CD14-positive monocyte (primary cell): Measurements from ENCODE around the gene GRIA3. TPM values are rescaled to one million over a fixed set of nuclear protein-coding genes. Genes with fewer than 3 reads are reported as not detected.
A peak's percentile ranks its signal among the peaks of the same experiment; 100 is the strongest.

ENCODE experiments used
- DNase-seq, 3 donors: peaks; one replicate each; pipeline ENCODE4 v3.0.0-alpha.2; 2011 to 2022
- H2AFZ ChIP-seq: 2 replicates; pipeline ENCODE4 v1.6.0; 2012; ENCODE audit warnings: mild to moderate bottlenecking, low read depth, low read length, inconsistent platforms; ENCODE audit not compliant: insufficient read depth, poor library complexity, severe bottlenecking
- H3K27ac ChIP-seq, 2 donors: 1 replicate in 1 of 2; 2 replicates in 1 of 2; pipeline ENCODE4 v1.5.1; 2012 to 2013; ENCODE audit warnings: low read length in 2 of 2, control low read depth in 1 of 2, inconsistent platforms in 1 of 2, low read depth in 1 of 2, mild to moderate bottlenecking in 1 of 2
- H3K27me3 ChIP-seq, 2 donors: one replicate each; pipeline versions ENCODE4 v1.6.0 to v1.6.1; 2011 to 2013; ENCODE audit warnings: low read length in 2 of 2; ENCODE audit not compliant: control insufficient read depth in 2 of 2, insufficient read depth in 2 of 2
- H3K36me3 ChIP-seq, 2 donors: replicated peaks in 1 of 2; 1 replicate in 1 of 2; 2 replicates in 1 of 2; pipeline versions ENCODE4 v1.5.1 to v1.6.1; 2012 to 2013; ENCODE audit warnings: low read length in 2 of 2, control low read depth in 1 of 2, inconsistent platforms in 1 of 2, mild to moderate bottlenecking in 1 of 2; ENCODE audit not compliant: insufficient read depth in 2 of 2, control insufficient read depth in 1 of 2
- H3K4me1 ChIP-seq, 2 donors: 1 replicate in 1 of 2; 2 replicates in 1 of 2; pipeline versions ENCODE4 v1.5.1 to v1.6.1; 2012 to 2013; ENCODE audit warnings: low read length in 2 of 2, control low read depth in 1 of 2, inconsistent platforms in 1 of 2, mild to moderate bottlenecking in 1 of 2, moderate library complexity in 1 of 2; ENCODE audit not compliant: insufficient read depth in 2 of 2, control insufficient read depth in 1 of 2
- H3K4me2 ChIP-seq: replicated peaks from 2 replicates; pipeline ENCODE3; 2012; ENCODE audit warnings: low read length, moderate library complexity, mild to moderate bottlenecking; ENCODE audit not compliant: poor library complexity, severe bottlenecking; ENCODE audit errors: extremely low read depth
- H3K4me3 ChIP-seq, 3 experiments: fragments of 200-600 bp in 1 of 3; sonication (generic) in 1 of 3; replicated peaks in 1 of 3; 1 replicate in 2 of 3; 2 replicates in 1 of 3; pipeline ENCODE4 v1.5.1; 2011 to 2013; ENCODE audit warnings: low read length in 3 of 3, mild to moderate bottlenecking in 3 of 3, control low read depth in 2 of 3, low read depth in 2 of 3, inconsistent platforms in 1 of 3, moderate library complexity in 1 of 3
- H3K79me2 ChIP-seq: 2 replicates; pipeline ENCODE4 v1.6.0; 2012; ENCODE audit warnings: mild to moderate bottlenecking, control low read depth, inconsistent platforms, low read length, moderate library complexity; ENCODE audit not compliant: insufficient read depth
- H3K9ac ChIP-seq: 2 replicates; pipeline ENCODE4 v1.6.0; 2017; ENCODE audit warnings: low read length, mild to moderate bottlenecking; ENCODE audit not compliant: insufficient read depth, poor library complexity, severe bottlenecking
- H3K9me3 ChIP-seq, 2 donors: replicated peaks in 1 of 2; 1 replicate in 1 of 2; 2 replicates in 1 of 2; pipeline versions ENCODE4 v1.5.1 to v1.6.1; 2012 to 2013; ENCODE audit warnings: low read length in 2 of 2, control low read depth in 1 of 2; ENCODE audit not compliant: control insufficient read depth in 1 of 2, insufficient read depth in 1 of 2
- H4K20me1 ChIP-seq: 2 replicates; pipeline ENCODE4 v1.6.0; 2012; ENCODE audit warnings: mild to moderate bottlenecking, low read length, control low read depth, moderate library complexity; ENCODE audit not compliant: insufficient read depth
- H3K27ac Mint-ChIP-seq, 7 donors: one replicate each; pipeline ENCODE4 v1.8.0; 2020; ENCODE audit warnings: mild to moderate bottlenecking in 7 of 7, mixed read lengths in 7 of 7, moderate library complexity in 6 of 7, inconsistent platforms in 2 of 7
- H3K27me3 Mint-ChIP-seq, 3 donors: one replicate each; pipeline ENCODE4 v1.8.0; 2021 to 2022; ENCODE audit warnings: low read depth in 3 of 3, mild to moderate bottlenecking in 3 of 3, mixed read lengths in 3 of 3, moderate library complexity in 3 of 3, inconsistent platforms in 1 of 3
- H3K36me3 Mint-ChIP-seq, 2 donors: one replicate each; pipeline ENCODE4 v1.8.0; 2020; ENCODE audit warnings: mixed read lengths in 2 of 2, inconsistent platforms in 1 of 2, mild to moderate bottlenecking in 1 of 2
- H3K4me1 Mint-ChIP-seq: one replicate; pipeline ENCODE4 v1.8.0; 2020; ENCODE audit warnings: mild to moderate bottlenecking, mixed read lengths
- H3K4me3 Mint-ChIP-seq, 2 donors: one replicate each; pipeline ENCODE4 v1.8.0; 2020; ENCODE audit warnings: mild to moderate bottlenecking in 2 of 2, mixed read lengths in 2 of 2, moderate library complexity in 1 of 2
- H3K9me3 Mint-ChIP-seq, 7 donors: one replicate each; pipeline ENCODE4 v1.8.0; 2020 to 2022; ENCODE audit warnings: mixed read lengths in 7 of 7, mild to moderate bottlenecking in 6 of 7, moderate library complexity in 6 of 7, inconsistent platforms in 2 of 7
- CTCF ChIP-seq: fragments of 200-600 bp; IDR thresholded peaks from one replicate; pipeline ENCODE4 v1.8.0; 2022; ENCODE audit warnings: antibody characterized with exemption, mild to moderate bottlenecking
- WGBS: methylation state at CpG from one replicate; pipeline ENCODE4 v1.1.5; 2013; ENCODE audit warnings: missing lambda C conversion rate; ENCODE audit not compliant: insufficient coverage; 5-methylcytosine and 5-hydroxymethylcytosine counted together
- intact Hi-C, 2 donors: fragments of 100-400 bp; cut with micrococcal nuclease; formaldehyde crosslinking; loops; one replicate each; pipeline versions ENCODE4 v1.15.0 to v1.15.1; 2023
- polyA plus RNA-seq, 3 donors: library from polyadenylated mRNA; depleted of rRNA in 1 of 3; unstranded in 2 of 3; stranded (reverse) in 1 of 3; fragments of 300-500 nt in 2 of 3; fragments of >200 nt in 1 of 3; fragmentation: Illumina TruSeq in 2 of 3; gene quantifications; 1 replicate in 2 of 3; 2 replicates in 1 of 3; pipeline ENCODE4 v1.2.3, GENCODE V29; 2012 to 2021

GRIA3 gene
- polyA plus RNA-seq, 3 donors, result not detected

GRCh38 chrX:123175366-123176122 is 8.5 kb upstream of the GRIA3 start:
- H3K9me3 Mint-ChIP-seq, result peaks cover 0 to 2% (median 0%) of the 10 kb centered on the region in 7 donors
- Histone ChIP-seq H3K36me3 (no peaks in the 10 kb centered on the region), H3K4me3 (no peak overlapping the region), H2AFZ (no peak overlapping the region), H3K9ac (no peak overlapping the region), H3K4me1 (no peaks in the 10 kb centered on the region), H3K9me3 (no peaks in the 10 kb centered on the region), H3K27me3 (no peaks in the 10 kb centered on the region), H3K27ac (no peak overlapping the region), H4K20me1 (no peaks in the 10 kb centered on the region), H3K79me2 (no peaks in the 10 kb centered on the region), H3K4me2 (no peak overlapping the region)
- H3K4me1 Mint-ChIP-seq, result no peaks in the 10 kb centered on the region
- TF ChIP-seq CTCF, result no peak
- H3K36me3 Mint-ChIP-seq, result no peaks in the 10 kb centered on the region
- DNase-seq, result no peak
- peaks cover 0 to 4% (median 0%) of the 10 kb centered on the region in 3 donors for H3K27me3 Mint-ChIP-seq
- no peak overlapping the region for H3K27ac Mint-ChIP-seq
- intact Hi-C loops, result no loop called here
- no peak overlapping the region for H3K4me3 Mint-ChIP-seq

GRCh38 chrX:123181233-123181914 is 2.7 kb upstream of the GRIA3 start:
- TF ChIP-seq CTCF, result no peak
- H3K36me3 ChIP-seq, result no peaks in the 10 kb centered on the region
- intact Hi-C loops, result no loop called here
- WGBS, result no CpG with 5 or more reads among the region's 5 CpGs
- H3K9me3 Mint-ChIP-seq, result peaks cover 0 to 16% (median 7%) of the 10 kb centered on the region in 7 donors
- no peaks in the 10 kb centered on the region for H4K20me1 ChIP-seq
- no peaks in the 10 kb centered on the region for H3K9me3 ChIP-seq
- peak overlapping the region in 1 of 7 donors; percentile 43 for H3K27ac Mint-ChIP-seq
- no peak overlapping the region for H3K4me2 ChIP-seq
- peaks cover 7% of the 10 kb centered on the region for H3K4me1 Mint-ChIP-seq
- peaks cover 33 to 45% (median 36%) of the 10 kb centered on the region in 3 donors for H3K27me3 Mint-ChIP-seq
- no peak overlapping the region for H3K4me3 ChIP-seq
- no peak overlapping the region for H3K9ac ChIP-seq
- no peak overlapping the region for H3K4me3 Mint-ChIP-seq
- peaks cover 20 to 41% of the 10 kb centered on the region in 2 donors for H3K27me3 ChIP-seq
- DNase-seq, result no peak
- H3K36me3 Mint-ChIP-seq, result no peaks in the 10 kb centered on the region
- H2AFZ ChIP-seq, result no peak overlapping the region
- H3K79me2 ChIP-seq, result no peaks in the 10 kb centered on the region
- no peaks in the 10 kb centered on the region for H3K4me1 ChIP-seq
- no peak overlapping the region for H3K27ac ChIP-seq
